HUES6 (cell line): Measurements from ENCODE around the gene PDE4A.
"Not testable (repeated sequence)": the region's sequence is repeated elsewhere in the genome, so short reads cannot be mapped to it uniquely, and the experiment has no call there.

Experiments used
- H3K27ac ChIP-seq: 2 replicates; pipeline ENCODE4 v1.7.0; 2013; ENCODE audit warnings: low read depth, mild to moderate bottlenecking, low read length, inconsistent platforms
- H3K27me3 ChIP-seq: 2 replicates; pipeline ENCODE4 v1.6.1; 2013; ENCODE audit warnings: low read length; ENCODE audit not compliant: control insufficient read depth, insufficient read depth
- H3K36me3 ChIP-seq: 2 replicates; pipeline ENCODE4 v1.6.1; 2013; ENCODE audit warnings: low read length; ENCODE audit not compliant: control insufficient read depth, insufficient read depth
- H3K4me1 ChIP-seq: 2 replicates; pipeline ENCODE4 v1.6.1; 2013; ENCODE audit warnings: low read length; ENCODE audit not compliant: control insufficient read depth, insufficient read depth
- H3K4me3 ChIP-seq: 2 replicates; pipeline ENCODE4 v1.5.1; 2013; ENCODE audit warnings: low read depth, low read length
- H3K9ac ChIP-seq: one replicate; pipeline ENCODE4 v1.6.1; 2013; ENCODE audit warnings: mild to moderate bottlenecking, low read length
- H3K9me3 ChIP-seq: 2 replicates; pipeline ENCODE4 v1.6.1; 2013; ENCODE audit warnings: low read depth, low read length; ENCODE audit not compliant: control insufficient read depth, insufficient read depth

Gene PDE4A

GRCh38 chr19:10404888-10405820 lies 15.2 kb upstream of the PDE4A start:
- peaks cover 41% of the 10 kb centered on the region for H3K27me3 ChIP-seq
- H3K9me3 ChIP-seq = no peaks in the 10 kb centered on the region
- peaks cover 6% of the 10 kb centered on the region for H3K4me1 ChIP-seq
- no peak overlapping the region for H3K27ac ChIP-seq
- H3K4me3 ChIP-seq = peak overlapping the region; percentile 99
- H3K9ac ChIP-seq = no peak overlapping the region
- peaks cover 4% of the 10 kb centered on the region for H3K36me3 ChIP-seq

DNA sequence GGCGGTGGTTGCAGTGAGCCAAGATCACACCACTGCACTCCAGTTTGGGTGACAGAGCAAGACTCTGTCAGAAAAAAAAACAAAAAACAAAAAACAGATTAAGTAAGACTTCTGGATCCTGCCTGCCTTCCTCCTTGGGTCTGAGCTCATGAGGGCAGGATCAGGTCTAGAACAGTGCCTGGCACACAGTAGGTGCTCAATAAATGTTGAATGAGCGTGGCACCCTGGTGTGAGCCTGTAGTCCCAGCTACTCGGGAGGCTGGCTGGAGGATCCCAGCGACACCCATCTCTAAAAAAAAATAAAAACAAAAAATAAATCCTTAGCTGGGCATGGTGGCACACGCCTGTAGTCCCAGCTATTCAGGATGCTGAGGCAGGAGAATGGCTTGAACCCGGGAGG lies 14.1 kb upstream of the PDE4A start:
- Histone ChIP-seq H3K9ac (no peak overlapping the region), H3K27me3 (peaks cover 41% of the 10 kb centered on the region), H3K9me3 (no peaks in the 10 kb centered on the region), H3K4me3 (no peak overlapping the region), H3K36me3 (no peaks in the 10 kb centered on the region), H3K27ac (no peak overlapping the region), H3K4me1 (peaks cover 6% of the 10 kb centered on the region)

DNA sequence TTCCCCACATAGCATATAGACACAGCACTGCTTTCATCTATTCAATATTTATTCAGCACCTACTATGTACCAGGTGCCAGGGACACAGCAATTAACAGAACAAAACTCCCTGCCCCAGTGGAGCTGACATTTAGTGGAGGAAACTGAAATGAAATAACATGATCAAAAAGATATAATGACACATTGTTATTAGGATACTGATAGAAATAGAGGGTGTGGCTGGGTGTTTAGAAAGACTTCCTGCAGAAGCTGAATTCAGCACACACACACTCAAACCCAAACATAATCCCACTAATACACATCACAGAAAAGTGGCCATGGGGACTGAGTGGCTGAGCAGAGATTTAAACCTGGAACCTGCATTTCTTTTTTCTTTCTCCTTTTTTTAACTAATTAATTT lies 13.2 kb upstream of the PDE4A start:
- peaks cover 41% of the 10 kb centered on the region for H3K27me3 ChIP-seq
- no peak overlapping the region for H3K27ac ChIP-seq
- no peak overlapping the region for H3K9ac ChIP-seq
- H3K4me3 ChIP-seq = no peak overlapping the region
- H3K36me3 ChIP-seq = no peaks in the 10 kb centered on the region
- no peaks in the 10 kb centered on the region for H3K9me3 ChIP-seq
- peaks cover 6% of the 10 kb centered on the region for H3K4me1 ChIP-seq

GRCh38 chr19:10408511-10409283 lies 11.6 kb upstream of the PDE4A start:
- peaks cover 41% of the 10 kb centered on the region for H3K27me3 ChIP-seq
- H3K4me3 ChIP-seq = no peak overlapping the region
- no peaks in the 10 kb centered on the region for H3K36me3 ChIP-seq
- H3K9ac ChIP-seq = no peak overlapping the region
- H3K9me3 ChIP-seq = no peaks in the 10 kb centered on the region
- no peak overlapping the region for H3K27ac ChIP-seq
- H3K4me1 ChIP-seq = peaks cover 6% of the 10 kb centered on the region

- H3K9me3 ChIP-seq, H3K27ac ChIP-seq, H3K4me1 ChIP-seq, H3K4me3 ChIP-seq, H3K36me3 ChIP-seq, H3K9ac ChIP-seq: not testable (repeated sequence)
- H3K27me3 ChIP-seq = peaks cover 35% of the 10 kb centered on the region
Observed at GRCh38 chr19:10411224-10411623, 9.1 kb upstream of the PDE4A start.

- peaks cover 3% of the 10 kb centered on the region for H3K4me1 ChIP-seq
- no peaks in the 10 kb centered on the region for H3K36me3 ChIP-seq
- no peaks in the 10 kb centered on the region for H3K9me3 ChIP-seq
- no peak overlapping the region for H3K9ac ChIP-seq
- peaks cover 31% of the 10 kb centered on the region for H3K27me3 ChIP-seq
- H3K27ac ChIP-seq = no peak overlapping the region
- H3K4me3 ChIP-seq = no peak overlapping the region
Observed at GRCh38 chr19:10412257-10412977, 7.9 kb upstream of the PDE4A start.

- Histone ChIP-seq H3K27ac (no peak overlapping the region), H3K27me3 (peaks cover 53% of the 10 kb centered on the region), H3K4me3 (peak overlapping the region; percentile 67), H3K9ac (peak overlapping the region; percentile 39), H3K36me3 (no peaks in the 10 kb centered on the region), H3K9me3 (no peaks in the 10 kb centered on the region), H3K4me1 (peaks cover 22% of the 10 kb centered on the region)
Observed at GRCh38 chr19:10416083-10416379, 4.3 kb upstream of the PDE4A start.

DNA sequence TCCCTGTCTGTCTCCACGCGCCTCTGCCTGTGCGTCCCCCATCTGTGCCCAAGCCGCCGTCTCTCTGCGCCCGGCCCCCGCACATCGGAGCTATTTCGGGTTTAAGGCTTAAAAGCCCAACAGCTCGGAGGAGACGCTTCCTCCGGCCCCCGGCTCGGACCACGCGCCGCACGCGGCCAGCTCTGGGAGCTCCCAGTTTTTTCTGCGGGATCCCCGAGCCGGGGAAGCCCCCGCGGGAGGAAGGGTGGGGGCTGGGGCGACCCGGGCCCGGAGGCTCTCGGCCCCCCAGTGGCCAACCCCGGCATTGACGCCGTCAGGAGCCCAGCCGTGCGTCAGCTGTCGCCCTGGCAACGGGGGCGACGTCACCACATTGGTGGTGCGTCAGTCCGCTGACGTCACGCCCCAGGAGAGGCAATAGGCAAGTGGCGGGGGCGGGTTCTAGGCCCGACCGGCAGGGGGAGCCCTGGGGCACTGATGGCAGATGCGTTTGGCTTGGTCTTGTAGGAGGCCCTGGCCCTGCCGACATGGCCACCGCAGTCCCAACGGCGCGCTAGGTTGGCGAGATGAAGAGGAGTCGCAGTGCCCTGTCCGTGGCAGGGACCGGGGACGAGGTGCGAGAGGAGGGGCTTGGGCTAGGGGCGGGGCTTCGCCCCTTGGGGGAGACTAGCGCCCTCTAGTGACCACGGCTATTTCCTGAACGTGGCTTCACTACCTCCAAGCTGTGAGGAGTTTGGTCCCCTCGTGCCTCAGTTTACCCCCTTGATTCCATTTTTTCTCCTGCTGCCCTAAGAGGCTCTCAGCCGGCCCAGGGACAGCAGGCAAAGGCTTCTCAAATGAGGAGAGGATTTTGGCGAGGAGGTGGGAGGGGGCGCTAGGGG lies 3.7 kb upstream of the PDE4A start:
- Histone ChIP-seq H3K27me3 (peaks cover 58% of the 10 kb centered on the region), H3K4me1 (peaks cover 22% of the 10 kb centered on the region), H3K4me3 (peak overlapping the region; percentile 67), H3K9me3 (no peaks in the 10 kb centered on the region), H3K9ac (peak overlapping the region; percentile 39), H3K27ac (no peak overlapping the region), H3K36me3 (no peaks in the 10 kb centered on the region)

DNA sequence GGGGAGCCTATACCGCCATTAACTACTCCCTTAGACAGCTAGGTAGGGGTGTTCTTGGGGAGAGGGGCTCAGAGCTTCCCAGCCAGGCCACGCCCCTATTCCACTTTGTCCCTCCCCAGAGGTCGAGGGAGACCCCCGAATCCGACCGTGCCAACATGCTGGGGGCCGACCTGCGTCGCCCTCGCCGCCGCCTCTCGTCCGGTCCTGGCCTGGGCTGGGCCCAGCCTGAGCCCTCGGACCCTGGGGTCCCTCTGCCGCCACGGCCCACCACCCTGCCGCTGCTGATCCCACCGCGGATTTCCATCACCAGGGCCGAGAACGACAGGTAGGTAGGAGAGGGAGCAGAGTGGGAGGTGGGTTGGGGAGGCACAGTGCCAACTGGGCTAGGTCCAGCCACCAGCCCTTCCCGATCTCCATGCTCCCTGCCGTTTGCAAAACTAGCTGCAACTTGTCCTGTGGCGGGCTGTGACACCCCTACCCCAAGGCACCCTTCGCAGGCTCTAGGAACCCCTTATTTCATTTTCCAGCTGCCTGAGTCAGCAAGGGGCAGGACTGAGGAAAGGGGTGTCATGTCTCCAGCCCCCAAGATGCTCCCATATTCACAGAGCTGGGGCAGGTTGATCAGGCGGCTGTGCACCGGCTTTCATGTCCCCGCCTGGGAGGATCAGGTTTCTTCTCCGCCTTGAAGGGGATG lies 2.6 kb upstream of the PDE4A start:
- peaks cover 22% of the 10 kb centered on the region for H3K4me1 ChIP-seq
- H3K27ac ChIP-seq = no peak overlapping the region
- H3K9ac ChIP-seq = no peak overlapping the region
- peak overlapping the region; percentile 38 for H3K4me3 ChIP-seq
- no peaks in the 10 kb centered on the region for H3K9me3 ChIP-seq
- no peaks in the 10 kb centered on the region for H3K36me3 ChIP-seq
- H3K27me3 ChIP-seq = peaks cover 69% of the 10 kb centered on the region

GRCh38 chr19:10418235-10418484 lies 2.2 kb upstream of the PDE4A start:
- Histone ChIP-seq H3K4me1 (peaks cover 22% of the 10 kb centered on the region), H3K36me3 (no peaks in the 10 kb centered on the region), H3K9me3 (no peaks in the 10 kb centered on the region), H3K27ac (no peak overlapping the region), H3K4me3 (peak overlapping the region; percentile 38), H3K27me3 (peaks cover 74% of the 10 kb centered on the region), H3K9ac (no peak overlapping the region)
